ENCODE measurements around the gene ABCC4. TPM values are rescaled to one million over a fixed set of nuclear protein-coding genes. Genes with fewer than 3 reads are reported as not detected.

The ABCC4 gene
- total RNA-seq, 1 experiment from 2014 or later: 26.3 TPM

- DNase-seq (ENCODE audit: low read depth, low spot score) (no peak), ATAC-seq (no peak)
- no TSS peak for BruUV-seq (replicated peaks)
- ChIA-PET POLR2A (no interaction called here), RAD21 (ENCODE audit: low non-redundant PET in 1 of 2, low total read pairs in 2 of 2, uncharacterized antibody in 2 of 2, unreplicated experiment in 2 of 2) (no interaction called here), CTCF (no interaction called here)
- H3K27ac ChIP-seq (ENCODE audit: low read depth, low read length): no peak overlapping the region
- no peaks in the 10 kb centered on the region for H3K9me2 ChIP-seq (ENCODE audit: insufficient read depth)
- H3K9ac ChIP-seq (ENCODE audit: low read length): no peak overlapping the region
- peaks cover 15% of the 10 kb centered on the region for H3K27me3 ChIP-seq (ENCODE audit: insufficient read depth, low read length)
- H3K4me2 ChIP-seq (ENCODE audit: low read length): no peak overlapping the region
- H3K9me3 ChIP-seq (ENCODE audit: control insufficient read depth in 1 of 2, insufficient read depth in 1 of 2, low read depth in 1 of 2, low read length in 2 of 2): no peaks in the 10 kb centered on the region
- intact Hi-C loops (cut with micrococcal nuclease): no loop called here
- H3K36me3 ChIP-seq (ENCODE audit: control insufficient read depth in 1 of 2, insufficient read depth in 2 of 2, low read length in 2 of 2): no peaks in the 10 kb centered on the region
- no peak overlapping the region for H3K4me3 ChIP-seq (replicated peaks in 1 of 2; ENCODE audit: low read depth in 1 of 2, low read length in 2 of 2)
- no peaks in the 10 kb centered on the region for H3K79me2 ChIP-seq (ENCODE audit: insufficient read depth, low read length)
- no peaks in the 10 kb centered on the region for H4K20me1 ChIP-seq (ENCODE audit: insufficient read depth)
- no peak overlapping the region for H2AFZ ChIP-seq (ENCODE audit: low read depth, low read length, poor library complexity, severe bottlenecking)
- TF ChIP-seq ZFX (IDR thresholded peaks at IDR 0.05) (no peak), EZH2 (IDR thresholded peaks at IDR 0.05) (no peak), RAD21 (IDR thresholded peaks at IDR 0.05; ENCODE audit: low read depth) (no peak), CBX3 (IDR thresholded peaks at IDR 0.05; ENCODE audit: low read depth) (no peak), CEBPB (IDR thresholded peaks at IDR 0.05; ENCODE audit: low read depth) (no peak), EZH2phosphoT487 (IDR thresholded peaks at IDR 0.05; ENCODE audit: borderline replicate concordance) (no peak), EGR1 (IDR thresholded peaks at IDR 0.05; ENCODE audit: low read depth) (no peak), ZNF274 (IDR thresholded peaks at IDR 0.05; ENCODE audit: low read depth, low read length) (no peak)
- TF ChIP-seq, protein P1, sequence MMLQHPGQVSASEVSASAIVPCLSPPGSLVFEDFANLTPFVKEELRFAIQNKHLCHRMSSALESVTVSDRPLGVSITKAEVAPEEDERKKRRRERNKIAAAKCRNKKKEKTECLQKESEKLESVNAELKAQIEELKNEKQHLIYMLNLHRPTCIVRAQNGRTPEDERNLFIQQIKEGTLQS (IDR thresholded peaks at IDR 0.05): no peak
- no peaks in the 10 kb centered on the region for H3K4me1 ChIP-seq (ENCODE audit: control insufficient read depth in 1 of 2, insufficient read depth in 2 of 2, low read length in 2 of 2)
Measured at GRCh38 chr13:94996445-94996844, 304.8 kb downstream of the ABCC4 start.

DNA sequence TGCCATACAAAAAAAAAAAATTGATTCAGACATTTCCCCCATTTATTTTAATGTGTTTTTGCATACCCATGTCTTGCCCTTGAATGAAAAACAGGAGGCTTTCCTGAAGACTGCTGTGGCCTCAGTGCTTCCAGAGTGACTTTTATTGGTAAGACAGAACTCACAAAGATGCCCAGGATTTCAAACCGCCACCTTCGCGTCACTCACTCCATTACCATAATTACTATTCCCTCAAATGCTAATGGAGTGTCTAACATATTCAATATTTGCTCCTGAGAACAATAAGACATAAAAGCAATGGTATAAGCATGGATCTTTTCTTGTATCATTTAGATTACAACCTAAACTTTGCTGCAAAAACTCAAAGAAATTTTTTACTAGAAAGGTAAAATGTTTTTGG, 306.7 kb downstream of the ABCC4 start:
- BruUV-seq (replicated peaks): no TSS peak
- no peaks in the 10 kb centered on the region for H3K9me2 ChIP-seq (ENCODE audit: insufficient read depth)
- ChIA-PET CTCF (no interaction called here), RAD21 (ENCODE audit: low non-redundant PET in 1 of 2, low total read pairs in 2 of 2, uncharacterized antibody in 2 of 2, unreplicated experiment in 2 of 2) (no interaction called here), POLR2A (no interaction called here)
- no peak for ATAC-seq
- no peak for DNase-seq (ENCODE audit: low read depth, low spot score)
- H3K9ac ChIP-seq (ENCODE audit: low read length): no peak overlapping the region
- no peaks in the 10 kb centered on the region for H4K20me1 ChIP-seq (ENCODE audit: insufficient read depth)
- H3K9me3 ChIP-seq (ENCODE audit: control insufficient read depth in 1 of 2, insufficient read depth in 1 of 2, low read depth in 1 of 2, low read length in 2 of 2): no peaks in the 10 kb centered on the region
- H3K79me2 ChIP-seq (ENCODE audit: insufficient read depth, low read length): no peaks in the 10 kb centered on the region
- no peak overlapping the region for H3K4me2 ChIP-seq (ENCODE audit: low read length)
- peaks cover 30% of the 10 kb centered on the region for H3K27me3 ChIP-seq (ENCODE audit: insufficient read depth, low read length)
- intact Hi-C loops (cut with micrococcal nuclease): no loop called here
- H3K4me1 ChIP-seq (ENCODE audit: control insufficient read depth in 1 of 2, insufficient read depth in 2 of 2, low read length in 2 of 2): no peaks in the 10 kb centered on the region
- no peak overlapping the region for H3K27ac ChIP-seq (ENCODE audit: low read depth, low read length)
- H2AFZ ChIP-seq (ENCODE audit: low read depth, low read length, poor library complexity, severe bottlenecking): no peak overlapping the region
- no peak overlapping the region for H3K4me3 ChIP-seq (replicated peaks in 1 of 2; ENCODE audit: low read depth in 1 of 2, low read length in 2 of 2)
- no peaks in the 10 kb centered on the region for H3K36me3 ChIP-seq (ENCODE audit: control insufficient read depth in 1 of 2, insufficient read depth in 2 of 2, low read length in 2 of 2)
- no peak for TF ChIP-seq ELF1 (IDR thresholded peaks at IDR 0.05; ENCODE audit: borderline replicate concordance, low read depth)
- no peak for TF ChIP-seq REST (IDR thresholded peaks at IDR 0.05; ENCODE audit: low read depth)
- TF ChIP-seq CBX3 (IDR thresholded peaks at IDR 0.05; ENCODE audit: low read depth): no peak
- no peak for TF ChIP-seq EGR1 (IDR thresholded peaks at IDR 0.05; ENCODE audit: low read depth)
- no peak for TF ChIP-seq MAX (IDR thresholded peaks at IDR 0.05)
- no peak for TF ChIP-seq ZBTB33 (IDR thresholded peaks at IDR 0.05; ENCODE audit: extremely low read depth, insufficient replicate concordance, low read length)
- TF ChIP-seq ZFX (IDR thresholded peaks at IDR 0.05): no peak
- TF ChIP-seq YY1 (IDR thresholded peaks at IDR 0.05; ENCODE audit: extremely low read depth, insufficient replicate concordance, low read depth, low read length): no peak
